ENCODE measurements around the gene DNAH2. TPM values are rescaled to one million over a fixed set of nuclear protein-coding genes. Genes with fewer than 3 reads are reported as not detected.

The DNAH2 gene
- total and polyA plus RNA-seq, 9 of the 15 experiments (the other 6 are each of a cell fraction or from before 2014, with no cell fraction given): 0.03 TPM; not detected in 8

- POLR2A ChIA-PET: no interaction called here
- no peaks in the 10 kb centered on the region; a peak in 1 of 5 replicates for H3K4me1 ChIP-seq (replicated peaks in 1 of 2; ENCODE audit: control insufficient read depth in 2 of 2, insufficient read depth in 2 of 2, low read length in 2 of 2)
- H3K79me2 ChIP-seq (ENCODE audit: control insufficient read depth, insufficient read depth, low read length): no peaks in the 10 kb centered on the region
- TF ChIP-seq ZNF655 (CRISPR knock-in tag; IDR thresholded peaks at IDR 0.05) (no peak), SP1 (CRISPR knock-in tag; IDR thresholded peaks at IDR 0.05) (no peak), ZNF449 (CRISPR knock-in tag; IDR thresholded peaks at IDR 0.05) (no peak)
- TF ChIP-seq, protein P1, sequence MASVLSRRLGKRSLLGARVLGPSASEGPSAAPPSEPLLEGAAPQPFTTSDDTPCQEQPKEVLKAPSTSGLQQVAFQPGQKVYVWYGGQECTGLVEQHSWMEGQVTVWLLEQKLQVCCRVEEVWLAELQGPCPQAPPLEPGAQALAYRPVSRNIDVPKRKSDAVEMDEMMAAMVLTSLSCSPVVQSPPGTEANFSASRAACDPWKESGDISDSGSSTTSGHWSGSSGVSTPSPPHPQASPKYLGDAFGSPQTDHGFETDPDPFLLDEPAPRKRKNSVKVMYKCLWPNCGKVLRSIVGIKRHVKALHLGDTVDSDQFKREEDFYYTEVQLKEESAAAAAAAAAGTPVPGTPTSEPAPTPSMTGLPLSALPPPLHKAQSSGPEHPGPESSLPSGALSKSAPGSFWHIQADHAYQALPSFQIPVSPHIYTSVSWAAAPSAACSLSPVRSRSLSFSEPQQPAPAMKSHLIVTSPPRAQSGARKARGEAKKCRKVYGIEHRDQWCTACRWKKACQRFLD (CRISPR knock-in tag; IDR thresholded peaks at IDR 0.05): no peak
- H3K9me1 ChIP-seq (ENCODE audit: control insufficient read depth, insufficient read depth, low read length): no peaks in the 10 kb centered on the region
- H3K27ac ChIP-seq (ENCODE audit: extremely low read depth, low read depth, low read length): no peak overlapping the region
- 14% methylated on average over 12 of the region's 14 CpGs for WGBS (ENCODE audit: insufficient coverage, low coverage, missing lambda C conversion rate)
- H3K9me3 ChIP-seq (replicated peaks; ENCODE audit: control insufficient read depth, insufficient read depth, low read depth, low read length): no peaks in the 10 kb centered on the region
- FAIRE-seq (no peak), ATAC-seq (no peak), DNase-seq (ENCODE audit: extremely low read depth in 1 of 4, low spot score in 3 of 4) (no peak)
- peaks cover 8 to 35% of the 10 kb centered on the region in 2 experiments for H3K27me3 ChIP-seq (ENCODE audit: control insufficient read depth in 2 of 2, insufficient read depth in 2 of 2, low read length in 2 of 2)
- H3K4me3 ChIP-seq: no peak overlapping the region
- in situ Hi-C loops (cut with MboI): no loop called here
- no peak overlapping the region for H3K4me2 ChIP-seq (ENCODE audit: insufficient read depth, low read length)
- no peaks in the 10 kb centered on the region for H3K36me3 ChIP-seq (ENCODE audit: control insufficient read depth, insufficient read depth, low read length)
- CTCF ChIA-PET (ENCODE audit: low intra/inter-chr PET ratio): no interaction called here
- BruUV-seq (replicated peaks): no TSS peak
- H3K9ac ChIP-seq (ENCODE audit: insufficient read depth in 1 of 2, low read depth in 2 of 2, low read length in 2 of 2): no peak overlapping the region
- H2AFZ ChIP-seq (ENCODE audit: low read depth, low read length): no peak overlapping the region
- no peaks in the 10 kb centered on the region for H4K20me1 ChIP-seq (replicated peaks; ENCODE audit: control insufficient read depth, insufficient read depth, low read length)
- intact Hi-C loops (cut with micrococcal nuclease): no loop called here
Observed at GRCh38 chr17:7732981-7733539, 15.5 kb downstream of the DNAH2 start.

All from K562 (cell line).